GM18505 (cell line): ENCODE results near the gene PHTF1.

Source experiments
- ATAC-seq: cut with Tn5 transposase; IDR thresholded peaks from one replicate; pipeline ENCODE4 v1.9.1; 2021; ENCODE audit not compliant: unreplicated experiment
- POLR2A ChIP-seq: IDR thresholded peaks from 4 replicates; pipeline ENCODE4 v1.6.1; 2011; ENCODE audit warnings: borderline replicate concordance; ENCODE audit not compliant: insufficient read depth, insufficient read length; ENCODE audit errors: extremely low read depth

The PHTF1 gene

DNA sequence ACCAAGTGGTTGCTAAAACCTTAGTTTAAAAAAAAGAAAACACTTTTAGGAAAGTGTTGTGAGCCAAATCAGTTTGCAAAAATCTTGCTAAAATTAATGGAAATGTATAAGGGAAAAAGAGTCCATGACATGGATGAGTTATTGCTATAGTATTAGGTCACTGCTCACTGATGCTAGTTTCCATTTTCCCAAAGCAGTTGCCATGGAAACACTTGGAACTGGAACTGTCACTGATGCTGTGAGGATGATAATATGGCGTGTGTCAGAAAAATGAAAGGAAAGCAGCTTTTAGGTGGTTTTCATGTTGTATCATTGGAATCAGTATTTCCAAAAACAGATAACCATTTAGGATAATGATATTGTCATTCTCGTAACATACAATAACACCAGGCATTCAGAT lies 104.4 kb downstream of the PHTF1 start:
- ATAC-seq = no peak
- no peak for TF ChIP-seq POLR2A

DNA sequence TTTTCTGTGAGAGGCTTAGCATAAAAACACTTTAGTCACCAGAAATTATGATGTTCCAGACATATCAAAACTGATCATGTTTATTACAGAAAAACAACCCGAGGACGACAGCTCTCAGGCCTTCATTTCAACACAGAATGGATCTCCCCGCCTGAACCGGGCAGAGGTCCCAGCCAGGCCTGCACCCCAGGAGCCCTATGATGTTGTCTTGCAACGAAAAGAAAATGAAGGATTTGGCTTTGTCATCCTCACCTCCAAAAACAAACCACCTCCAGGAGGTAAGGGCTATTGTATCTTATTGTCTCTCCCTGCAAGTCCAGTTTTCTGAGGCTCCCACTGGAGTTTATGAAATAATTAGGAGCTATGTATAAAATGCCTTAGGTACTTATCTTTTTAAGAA lies 105.5 kb downstream of the PHTF1 start:
- ATAC-seq = no peak
- TF ChIP-seq POLR2A = no peak

DNA sequence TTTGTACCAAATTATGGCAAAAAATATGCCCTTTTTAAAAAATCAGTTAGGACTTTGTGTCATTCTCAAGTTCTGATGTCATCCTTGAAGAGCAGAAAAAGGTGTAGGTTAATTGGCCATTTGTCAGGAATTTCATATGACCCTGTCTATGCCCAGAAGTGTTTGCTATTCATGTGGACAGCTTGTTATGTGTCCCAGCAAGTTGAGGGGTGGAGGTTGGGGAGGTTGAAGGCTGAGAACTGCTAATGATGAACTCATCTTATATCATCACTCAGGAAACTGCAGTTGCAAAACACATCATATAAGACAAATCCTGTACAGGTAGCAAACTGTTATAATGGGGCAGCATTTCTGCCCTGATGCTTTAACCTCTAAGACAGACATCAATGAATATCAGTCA lies 106.5 kb downstream of the PHTF1 start:
- TF ChIP-seq POLR2A = no peak
- no peak for ATAC-seq

DNA sequence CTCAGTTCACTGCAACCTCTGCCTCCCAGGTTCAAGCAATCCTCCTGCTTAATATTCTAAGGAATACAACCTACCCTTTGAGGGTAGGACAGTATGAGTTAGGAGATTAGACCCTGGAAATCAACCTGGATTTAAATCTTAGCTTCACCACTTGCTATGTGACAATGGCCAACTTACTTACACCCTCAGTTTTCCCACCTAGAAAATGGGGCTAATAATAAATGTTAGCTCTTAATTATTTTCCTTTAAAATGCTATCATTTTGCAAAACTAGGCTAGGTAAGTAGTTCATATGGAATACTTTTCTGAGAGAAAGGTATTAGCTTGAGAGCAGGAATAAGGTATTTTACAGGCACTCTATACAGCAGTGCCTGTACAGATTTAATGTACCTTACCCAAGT lies 110.8 kb downstream of the PHTF1 start:
- no peak for ATAC-seq
- no peak for TF ChIP-seq POLR2A

DNA sequence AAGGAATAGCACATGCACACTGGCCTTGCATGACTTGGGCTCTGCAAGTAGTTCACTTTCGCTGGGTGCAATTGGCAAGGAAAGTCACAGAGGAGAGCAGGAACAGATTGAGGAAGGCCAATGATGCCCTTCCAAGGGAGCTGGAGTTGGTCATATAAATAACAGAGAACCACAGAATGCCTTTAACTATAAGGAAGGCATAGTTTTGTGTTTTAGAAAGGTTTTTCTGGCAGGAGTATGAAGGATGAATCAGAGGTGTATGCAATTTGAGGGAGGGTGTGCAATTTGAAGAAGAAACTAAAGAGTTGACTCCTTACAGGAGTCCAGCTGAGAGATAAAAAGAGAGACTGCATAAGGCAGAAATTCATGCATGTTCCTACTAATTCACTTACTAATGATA lies 112.1 kb downstream of the PHTF1 start:
- ATAC-seq = no peak
- TF ChIP-seq POLR2A = no peak
